Ascending aorta (tissue), 2 donors: ENCODE measurements around the gene DPYSL4. TPM values are rescaled to one million over a fixed set of nuclear protein-coding genes. Genes with fewer than 3 reads are reported as not detected.

Experiments
- DNase-seq, 2 donors: peaks; one replicate each; pipeline ENCODE4 v3.0.0-alpha.2; 2019; ENCODE audit warnings: low spot score in 2 of 2
- H3K27ac ChIP-seq, 2 donors: fragments of 200-600 bp; sonication (generic); one replicate each; pipeline ENCODE4 v1.5.1; 2016 to 2017; ENCODE audit warnings: mild to moderate bottlenecking in 1 of 2
- H3K27me3 ChIP-seq: fragments of 200-600 bp; sonication (generic); one replicate; pipeline ENCODE4 v1.5.1; 2017
- H3K36me3 ChIP-seq, 2 donors: fragments of 200-600 bp; sonication (generic); one replicate each; pipeline ENCODE4 v1.5.1; 2016
- H3K4me1 ChIP-seq, 2 donors: fragments of 200-600 bp; sonication (generic); one replicate each; pipeline ENCODE4 v1.5.1; 2016 to 2017; ENCODE audit warnings: mild to moderate bottlenecking in 1 of 2
- H3K4me3 ChIP-seq, 2 donors: fragments of 200-600 bp; sonication (generic); one replicate each; pipeline ENCODE4 v1.5.1; 2016 to 2017; ENCODE audit warnings: mild to moderate bottlenecking in 1 of 2
- H3K9me3 ChIP-seq, 2 donors: fragments of 200-600 bp; sonication (generic); one replicate each; pipeline ENCODE4 v1.5.1; 2016
- CTCF ChIP-seq, 3 experiments: fragments of 200-600 bp in 2 of 3; fragments of 450-650 bp in 1 of 3; sonication (generic) in 2 of 3; IDR thresholded peaks; one replicate each; pipeline ENCODE4 v1.5.1; 2016 to 2019; ENCODE audit warnings: antibody characterized with exemption in 3 of 3, mild to moderate bottlenecking in 1 of 3, moderate library complexity in 1 of 3
- intact Hi-C: fragments of 100-400 bp; cut with DNase I; formaldehyde crosslinking; loops from one replicate; pipeline ENCODE4 v1.15.1; 2023
- total RNA-seq: library from RNA; depleted of rRNA; stranded (reverse); fragments of >200 nt; gene quantifications from one replicate; pipeline ENCODE4 v1.1.0, GENCODE V29; 2016

Gene DPYSL4
- total RNA-seq, 1 donor from 2014 or later: not detected

- Histone ChIP-seq H3K36me3 (no peaks in the 10 kb centered on the region), H3K27me3 (no peaks in the 10 kb centered on the region), H3K4me3 (no peak overlapping the region), H3K27ac (no peak overlapping the region), H3K4me1 (no peaks in the 10 kb centered on the region), H3K9me3 (no peaks in the 10 kb centered on the region)
- TF ChIP-seq CTCF (IDR thresholded peaks at IDR 0.05): no peak
- no peak for DNase-seq
- intact Hi-C loops: loop anchor here (10.0 kb wide), 1 partner anchor 420 kb away; no protein-coding TSS in a partner anchor
Observed at GRCh38 chr10:132224343-132225072, 37.8 kb downstream of the DPYSL4 start.

GRCh38 chr10:132225073-132225848 lies 38.5 kb downstream of the DPYSL4 start:
- intact Hi-C loops: loop anchor here (10.0 kb wide), 1 partner anchor 420 kb away; no protein-coding TSS in a partner anchor

GRCh38 chr10:132225849-132226205 lies 39.1 kb downstream of the DPYSL4 start:
- no peak for TF ChIP-seq CTCF (IDR thresholded peaks at IDR 0.05)
- Histone ChIP-seq H3K36me3 (no peaks in the 10 kb centered on the region), H3K4me1 (no peaks in the 10 kb centered on the region), H3K4me3 (no peak overlapping the region), H3K27me3 (no peaks in the 10 kb centered on the region), H3K27ac (no peak overlapping the region), H3K9me3 (no peaks in the 10 kb centered on the region)
- no peak for DNase-seq
- intact Hi-C loops: loop anchor here (10.0 kb wide), 1 partner anchor 419 kb away; no protein-coding TSS in a partner anchor

More at GRCh38 chr10:132225073-132225848, 38.5 kb downstream of the DPYSL4 start:
- no peak for DNase-seq
- Histone ChIP-seq H3K36me3 (no peaks in the 10 kb centered on the region), H3K9me3 (no peaks in the 10 kb centered on the region), H3K4me1 (no peaks in the 10 kb centered on the region), H3K4me3 (no peak overlapping the region), H3K27me3 (no peaks in the 10 kb centered on the region), H3K27ac (no peak overlapping the region)
- TF ChIP-seq CTCF (IDR thresholded peaks at IDR 0.05): no peak

GRCh38 chr10:132226586-132227405 lies 40.0 kb downstream of the DPYSL4 start:
- H3K4me1 ChIP-seq: no peaks in the 10 kb centered on the region
- no peak for DNase-seq
- H3K27me3 ChIP-seq: no peaks in the 10 kb centered on the region
- intact Hi-C loops: loop anchor here (10.0 kb wide), 1 partner anchor 418 kb away; no protein-coding TSS in a partner anchor
- H3K27ac ChIP-seq: no peak overlapping the region
- H3K9me3 ChIP-seq: no peaks in the 10 kb centered on the region
- no peaks in the 10 kb centered on the region for H3K36me3 ChIP-seq
- H3K4me3 ChIP-seq: no peak overlapping the region
- no peak for TF ChIP-seq CTCF (IDR thresholded peaks at IDR 0.05)

- Histone ChIP-seq H3K4me1 (no peaks in the 10 kb centered on the region), H3K27ac (no peak overlapping the region), H3K9me3 (no peaks in the 10 kb centered on the region), H3K36me3 (no peaks in the 10 kb centered on the region), H3K4me3 (no peak overlapping the region), H3K27me3 (no peaks in the 10 kb centered on the region)
- no peak for TF ChIP-seq CTCF (IDR thresholded peaks at IDR 0.05)
- intact Hi-C loops: loop anchor here (10.0 kb wide), 1 partner anchor 417 kb away; no protein-coding TSS in a partner anchor
- DNase-seq: no peak
Observed at GRCh38 chr10:132227851-132228390, 41.2 kb downstream of the DPYSL4 start.
